ENCODE data around the gene UNC13C.

The UNC13C gene

GRCh38 chr15:54208786-54209185 is 230.5 kb downstream of the UNC13C start:
- TF ChIP-seq CTCF (conservative IDR thresholded peaks at IDR 0.05; ENCODE audit: low read depth, low read length): no peak
- DNase-seq (ENCODE audit: low read depth): no peak
- no peak overlapping the region for H3K4me3 ChIP-seq (ENCODE audit: low read depth, low read length)

- no peak overlapping the region for H3K4me3 ChIP-seq (ENCODE audit: low read depth, low read length)
- TF ChIP-seq CTCF (conservative IDR thresholded peaks at IDR 0.05; ENCODE audit: low read depth, low read length): no peak
- DNase-seq (ENCODE audit: low read depth): no peak
These were observed 234.4 kb downstream of the UNC13C start for GRCh38 chr15:54212635-54213034.

- TF ChIP-seq CTCF (conservative IDR thresholded peaks at IDR 0.05; ENCODE audit: low read depth, low read length): no peak
- no peak overlapping the region for H3K4me3 ChIP-seq (ENCODE audit: low read depth, low read length)
- DNase-seq (ENCODE audit: low read depth): no peak
These were observed 248.2 kb downstream of the UNC13C start for GRCh38 chr15:54226455-54226854.

GRCh38 chr15:54227569-54227968 is 249.3 kb downstream of the UNC13C start:
- DNase-seq (ENCODE audit: low read depth): no peak
- TF ChIP-seq CTCF (conservative IDR thresholded peaks at IDR 0.05; ENCODE audit: low read depth, low read length): no peak
- H3K4me3 ChIP-seq (ENCODE audit: low read depth, low read length): no peak overlapping the region

- no peak for TF ChIP-seq CTCF (conservative IDR thresholded peaks at IDR 0.05; ENCODE audit: low read depth, low read length)
- no peak for DNase-seq (ENCODE audit: low read depth)
- H3K4me3 ChIP-seq (ENCODE audit: low read depth, low read length): no peak overlapping the region
These were observed 272.1 kb downstream of the UNC13C start for GRCh38 chr15:54250326-54250725.

- H3K4me3 ChIP-seq (ENCODE audit: low read depth, low read length): no peak overlapping the region
- TF ChIP-seq CTCF (conservative IDR thresholded peaks at IDR 0.05; ENCODE audit: low read depth, low read length): no peak
- DNase-seq (ENCODE audit: low read depth): no peak
These were observed 277.9 kb downstream of the UNC13C start for GRCh38 chr15:54256190-54256589.

- no peak for DNase-seq (ENCODE audit: low read depth)
- H3K4me3 ChIP-seq (ENCODE audit: low read depth, low read length): no peak overlapping the region
- TF ChIP-seq CTCF (conservative IDR thresholded peaks at IDR 0.05; ENCODE audit: low read depth, low read length): no peak
These were observed 295.7 kb downstream of the UNC13C start for GRCh38 chr15:54273928-54274327.

Data from choroid plexus epithelial cell (primary cell).